Measurements from ENCODE around the gene APOBEC2.

DNA sequence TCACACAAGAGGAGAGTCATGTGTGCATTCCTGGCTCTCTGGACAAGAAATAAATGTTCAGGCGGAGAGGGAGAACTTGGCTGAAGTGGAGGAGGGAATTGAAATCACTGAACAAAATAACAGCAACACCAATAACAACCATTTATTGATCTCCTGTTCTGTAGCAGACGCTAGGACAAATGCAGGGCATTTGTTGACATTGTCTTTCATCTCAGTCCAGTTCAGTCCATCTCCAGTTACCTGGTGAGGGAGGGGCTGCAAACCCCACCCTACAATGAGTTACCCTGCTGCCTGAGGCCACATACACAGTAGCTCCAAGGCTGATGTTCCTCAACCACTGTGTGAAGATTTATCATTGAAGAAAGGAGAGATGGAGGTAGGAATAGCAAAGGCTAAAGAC lies 41.3 kb upstream of the APOBEC2 start:
- TF ChIP-seq POLR2A (IDR thresholded peaks at IDR 0.05; ENCODE audit: low read depth, low read length) (no peak), POLR2AphosphoS5 (IDR thresholded peaks at IDR 0.05; ENCODE audit: low read depth, low read length) (no peak), TAF1 (IDR thresholded peaks at IDR 0.05; ENCODE audit: low read depth, low read length) (no peak), SPI1 (IDR thresholded peaks at IDR 0.05; ENCODE audit: low read depth, low read length) (no peak), PAX5 (IDR thresholded peaks at IDR 0.05; ENCODE audit: insufficient read depth, low read length, severe bottlenecking) (no peak), POU2F2 (IDR thresholded peaks at IDR 0.05; ENCODE audit: low read depth, low read length) (no peak)

All from GM12891 (cell line).